Measurements from ENCODE around the gene CALD1. TPM values are rescaled to one million over a fixed set of nuclear protein-coding genes. Genes with fewer than 3 reads are reported as not detected.

CALD1 gene
- total RNA-seq, 1 donor = 3,507 TPM

DNA sequence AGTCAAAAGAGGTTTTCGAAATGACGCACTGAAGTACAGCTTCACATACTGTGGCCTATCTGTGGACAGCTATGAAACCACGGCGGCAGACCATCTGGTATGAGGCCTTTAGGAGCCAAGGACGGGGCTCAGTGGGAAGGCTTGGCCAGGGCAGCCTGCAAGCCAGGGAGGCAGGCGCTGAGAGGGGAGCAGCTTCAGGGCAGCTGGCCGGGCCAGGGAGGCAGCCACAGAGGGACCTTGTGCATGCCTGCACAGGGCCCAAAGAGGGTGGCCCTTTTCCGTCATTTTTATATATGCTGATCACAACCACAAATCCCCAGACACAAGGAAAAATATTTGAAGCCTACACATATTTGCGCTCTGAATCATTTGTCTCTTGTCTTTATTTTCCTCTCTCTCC, 13.5 kb downstream of the CALD1 start:
- TF ChIP-seq CTCF (IDR thresholded peaks at IDR 0.05; ENCODE audit: insufficient read depth, low read depth, low read length) = no peak
- H3K4me3 ChIP-seq (ENCODE audit: low read depth, low read length) = no peak overlapping the region
- DNase-seq (ENCODE audit: low read depth) = peak; percentile 81

DNA sequence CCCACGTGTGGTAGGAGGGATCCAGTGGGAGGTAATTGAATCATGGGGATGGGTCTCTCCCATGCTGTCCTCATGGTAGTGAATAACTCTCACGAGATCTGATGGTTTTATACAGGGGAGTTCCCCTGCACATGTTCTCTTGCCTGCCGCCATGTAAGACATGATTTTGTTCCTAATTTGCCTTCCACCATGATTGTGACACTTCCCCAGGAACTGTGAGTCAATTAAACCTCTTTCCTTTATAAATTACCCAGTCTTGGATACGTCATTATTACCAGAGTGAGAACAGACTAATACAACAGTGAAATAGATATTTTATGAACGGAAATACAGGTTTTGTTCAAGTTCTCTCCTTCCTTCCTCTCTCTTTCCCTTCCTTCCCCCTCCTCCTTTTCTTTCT, 15.8 kb downstream of the CALD1 start:
- no peak for DNase-seq (ENCODE audit: low read depth)
- H3K4me3 ChIP-seq (ENCODE audit: low read depth, low read length) = no peak overlapping the region
- no peak for TF ChIP-seq CTCF (IDR thresholded peaks at IDR 0.05; ENCODE audit: insufficient read depth, low read depth, low read length)

DNA sequence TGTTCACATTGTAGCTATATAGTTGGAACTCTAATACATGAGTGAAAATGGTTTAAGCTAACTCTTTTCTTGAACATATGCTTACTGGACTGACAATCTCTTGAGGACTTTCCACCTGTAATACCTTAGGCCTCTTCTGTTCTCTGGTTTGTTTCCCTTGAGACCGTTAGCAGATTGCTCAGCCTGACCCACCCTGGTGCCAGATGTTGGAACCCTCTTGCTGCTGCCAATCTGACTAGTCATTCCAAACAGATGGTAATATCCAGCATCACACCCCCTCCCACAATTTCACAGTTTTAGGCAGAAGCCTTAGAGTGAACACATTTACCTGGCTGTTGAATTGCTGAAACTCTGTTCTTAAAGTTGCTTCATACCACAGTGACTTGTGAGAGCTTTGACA, 18.7 kb downstream of the CALD1 start:
- no peak for TF ChIP-seq CTCF (IDR thresholded peaks at IDR 0.05; ENCODE audit: insufficient read depth, low read depth, low read length)
- H3K4me3 ChIP-seq (ENCODE audit: low read depth, low read length) = no peak overlapping the region
- no peak for DNase-seq (ENCODE audit: low read depth)

GRCh38 chr7:134799377-134799776, 19.9 kb downstream of the CALD1 start:
- peak overlapping the region; percentile 21 for H3K4me3 ChIP-seq (ENCODE audit: low read depth, low read length)
- peak; percentile 92 for DNase-seq (ENCODE audit: low read depth)
- no peak for TF ChIP-seq CTCF (IDR thresholded peaks at IDR 0.05; ENCODE audit: insufficient read depth, low read depth, low read length)

GRCh38 chr7:134802762-134803161, 23.3 kb downstream of the CALD1 start:
- no peak overlapping the region for H3K4me3 ChIP-seq (ENCODE audit: low read depth, low read length)
- DNase-seq (ENCODE audit: low read depth) = peak; percentile 78
- no peak for TF ChIP-seq CTCF (IDR thresholded peaks at IDR 0.05; ENCODE audit: insufficient read depth, low read depth, low read length)

DNA sequence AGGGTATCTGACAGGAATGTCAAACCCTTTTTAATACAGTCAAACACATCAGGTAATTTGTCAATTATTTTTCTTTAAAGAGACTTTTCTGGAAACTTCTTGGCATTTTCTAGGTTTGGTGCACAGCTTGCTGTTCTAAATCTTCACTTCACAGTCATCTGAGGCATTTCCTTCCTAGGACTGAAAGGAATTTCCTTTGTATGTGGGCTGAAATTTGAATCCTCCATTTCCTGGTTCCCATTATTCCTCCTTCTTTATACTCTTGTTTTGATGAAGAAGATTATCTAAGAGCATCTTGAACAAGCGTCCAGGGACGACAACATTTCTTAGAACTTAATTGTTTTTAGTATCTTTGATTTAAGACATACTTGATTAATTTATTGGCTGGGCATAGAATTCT, 24.9 kb downstream of the CALD1 start:
- no peak for DNase-seq (ENCODE audit: low read depth)
- no peak overlapping the region for H3K4me3 ChIP-seq (ENCODE audit: low read depth, low read length)
- no peak for TF ChIP-seq CTCF (IDR thresholded peaks at IDR 0.05; ENCODE audit: insufficient read depth, low read depth, low read length)

DNA sequence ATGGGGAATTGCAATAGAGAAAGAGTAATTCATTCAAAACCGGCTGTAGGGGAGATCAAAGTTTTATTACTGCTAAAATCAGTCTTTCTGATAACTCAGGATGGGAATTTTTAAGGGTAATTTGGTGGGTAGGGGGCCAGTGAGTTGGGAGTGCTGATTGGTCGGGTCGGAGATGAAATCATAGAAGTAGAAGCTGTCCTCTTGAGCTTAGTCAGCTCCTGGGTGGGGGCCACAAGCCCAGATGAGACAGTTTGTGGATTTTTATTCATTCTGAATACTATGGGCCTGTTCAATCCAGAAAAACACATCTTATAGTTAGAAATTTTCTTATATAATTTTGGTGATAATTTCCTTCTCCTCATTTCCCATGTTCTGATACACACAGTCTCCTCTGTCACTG, 25.4 kb downstream of the CALD1 start:
- no peak overlapping the region for H3K4me3 ChIP-seq (ENCODE audit: low read depth, low read length)
- no peak for DNase-seq (ENCODE audit: low read depth)
- no peak for TF ChIP-seq CTCF (IDR thresholded peaks at IDR 0.05; ENCODE audit: insufficient read depth, low read depth, low read length)

All from fibroblast of villous mesenchyme (primary cell).